SK-N-MC (cell line): Measurements from ENCODE around the gene OR6S1.

Experiments
- DNase-seq: peaks from one replicate; pipeline ENCODE4 v3.0.0-alpha.2; 2011; ENCODE audit warnings: low read depth, low spot score
- H3K27ac ChIP-seq: fragments of 200-600 bp; sonication (generic); 2 replicates; pipeline ENCODE4 v1.5.1; 2016; ENCODE audit warnings: mixed run types
- H3K36me3 ChIP-seq: fragments of 200-600 bp; sonication (generic); 2 replicates; pipeline ENCODE4 v1.6.1; 2017; ENCODE audit warnings: antibody characterized with exemption, low read length, mixed read lengths; ENCODE audit not compliant: insufficient read depth
- H3K4me3 ChIP-seq: fragments of 200-600 bp; sonication (generic); 2 replicates; pipeline ENCODE4 v1.5.1; 2016
- H3K9ac ChIP-seq: fragments of 200-600 bp; sonication (generic); 2 replicates; pipeline ENCODE4 v1.8.0; 2017; ENCODE audit warnings: mixed run types, mixed read lengths; ENCODE audit not compliant: insufficient read length
- H3K9me3 ChIP-seq: fragments of 200-600 bp; sonication (generic); 2 replicates; pipeline ENCODE4 v1.6.1; 2017; ENCODE audit warnings: low read depth, mild to moderate bottlenecking, antibody characterized with exemption, low read length, moderate library complexity, mixed read lengths
- EZH2 ChIP-seq: fragments of 200-600 bp; sonication (generic); IDR thresholded peaks from one replicate; pipeline ENCODE4 v1.6.1; 2017; ENCODE audit warnings: antibody characterized with exemption
- FOXP2 ChIP-seq: optimal IDR thresholded peaks from 2 replicates; pipeline ENCODE3; 2011; ENCODE audit warnings: mild to moderate bottlenecking, moderate library complexity; ENCODE audit not compliant: insufficient read depth; ENCODE audit errors: extremely low read length, control extremely low read depth
- POLR2AphosphoS5 ChIP-seq: IDR thresholded peaks from 2 replicates; pipeline ENCODE4 v1.6.1; 2012; ENCODE audit warnings: mild to moderate bottlenecking, low read depth, low read length, borderline replicate concordance

OR6S1 gene

GRCh38 chr14:20618271-20618749, 23.2 kb downstream of the OR6S1 start:
- no peaks in the 10 kb centered on the region for H3K36me3 ChIP-seq
- no peak overlapping the region for H3K27ac ChIP-seq
- no peak overlapping the region for H3K9ac ChIP-seq
- no peak for DNase-seq
- H3K4me3 ChIP-seq, result no peak overlapping the region
- H3K9me3 ChIP-seq, result no peaks in the 10 kb centered on the region
- TF ChIP-seq EZH2 (no peak), POLR2AphosphoS5 (no peak), FOXP2 (no peak)

GRCh38 chr14:20617138-20618003, 24.1 kb downstream of the OR6S1 start:
- no peaks in the 10 kb centered on the region for H3K9me3 ChIP-seq
- no peak overlapping the region for H3K4me3 ChIP-seq
- no peak overlapping the region for H3K27ac ChIP-seq
- no peak for TF ChIP-seq EZH2
- no peak for TF ChIP-seq FOXP2
- TF ChIP-seq POLR2AphosphoS5, result no peak
- H3K36me3 ChIP-seq, result no peaks in the 10 kb centered on the region
- no peak overlapping the region for H3K9ac ChIP-seq
- no peak for DNase-seq

- no peak for DNase-seq
- Histone ChIP-seq H3K4me3 (no peak overlapping the region), H3K36me3 (no peaks in the 10 kb centered on the region), H3K27ac (no peak overlapping the region), H3K9ac (no peak overlapping the region), H3K9me3 (no peaks in the 10 kb centered on the region)
- TF ChIP-seq POLR2AphosphoS5 (no peak), FOXP2 (no peak), EZH2 (no peak)
Observed at GRCh38 chr14:20615996-20616395, 25.5 kb downstream of the OR6S1 start.

GRCh38 chr14:20614038-20614840, 27.3 kb downstream of the OR6S1 start:
- peak overlapping the region; percentile 70 for H3K9ac ChIP-seq
- no peak for TF ChIP-seq EZH2
- no peak for DNase-seq
- no peaks in the 10 kb centered on the region for H3K9me3 ChIP-seq
- no peaks in the 10 kb centered on the region for H3K36me3 ChIP-seq
- H3K27ac ChIP-seq, result peak overlapping the region; percentile 59; the same call in 1 of the 2 replicates
- peak overlapping the region; percentile 77 for H3K4me3 ChIP-seq

- Histone ChIP-seq H3K9me3 (no peaks in the 10 kb centered on the region), H3K9ac (peak overlapping the region; percentile 70), H3K36me3 (no peaks in the 10 kb centered on the region), H3K27ac (0 out of 2 replicates have a peak overlapping the region, but pooled peaks have one; percentile 59), H3K4me3 (peak overlapping the region; percentile 77)
- TF ChIP-seq EZH2, result no peak
- TF ChIP-seq POLR2AphosphoS5, result no peak; the same call in 1 of the 2 replicates
- no peak for TF ChIP-seq FOXP2
- peak; percentile 99 for DNase-seq
Observed at GRCh38 chr14:20613094-20614037, 28.1 kb downstream of the OR6S1 start.

GRCh38 chr14:20612403-20612802, 29.1 kb downstream of the OR6S1 start:
- H3K9ac ChIP-seq, result no peak overlapping the region
- no peak overlapping the region for H3K27ac ChIP-seq
- no peak for DNase-seq
- peak overlapping the region; percentile 77 for H3K4me3 ChIP-seq
- no peaks in the 10 kb centered on the region for H3K36me3 ChIP-seq
- TF ChIP-seq EZH2 (no peak), POLR2AphosphoS5 (no peak), FOXP2 (no peak)
- H3K9me3 ChIP-seq, result no peaks in the 10 kb centered on the region

- Histone ChIP-seq H3K9ac (no peak overlapping the region), H3K27ac (no peak overlapping the region), H3K36me3 (no peaks in the 10 kb centered on the region), H3K4me3 (peak overlapping the region; percentile 97), H3K9me3 (no peaks in the 10 kb centered on the region)
- no peak for DNase-seq
- TF ChIP-seq EZH2 (no peak), POLR2AphosphoS5 (no peak), FOXP2 (no peak)
Observed at GRCh38 chr14:20611277-20611676, 30.2 kb downstream of the OR6S1 start.

- peak overlapping the region; percentile 97 for H3K4me3 ChIP-seq
- no peak for TF ChIP-seq EZH2
- peak overlapping the region; percentile 75 for H3K9ac ChIP-seq
- no peak for DNase-seq
- H3K27ac ChIP-seq, result no peak overlapping the region
- no peaks in the 10 kb centered on the region for H3K36me3 ChIP-seq
- no peaks in the 10 kb centered on the region for H3K9me3 ChIP-seq
Observed at GRCh38 chr14:20610002-20610765, 31.3 kb downstream of the OR6S1 start.
